OCI-LY1 (cell line): ENCODE results near the gene SLC24A3.

Experiments used
- EZH2 ChIP-seq: fragments of 200-600 bp; sonication (generic), shearing (Covaris generic); IDR thresholded peaks from 2 replicates; pipeline ENCODE4 v1.8.0; 2017; ENCODE audit warnings: borderline replicate concordance, mixed run types, mild to moderate bottlenecking, antibody characterized with exemption, low read length, moderate library complexity, mixed read lengths
- TF ChIP-seq, protein P1 (sequence below): fragments of 200-600 bp; sonication (generic), shearing (Covaris generic); IDR thresholded peaks from 2 replicates; pipeline ENCODE4 v1.5.1; 2017; ENCODE audit warnings: mild to moderate bottlenecking, antibody characterized with exemption, low read length, moderate library complexity, mixed read lengths

DNA sequence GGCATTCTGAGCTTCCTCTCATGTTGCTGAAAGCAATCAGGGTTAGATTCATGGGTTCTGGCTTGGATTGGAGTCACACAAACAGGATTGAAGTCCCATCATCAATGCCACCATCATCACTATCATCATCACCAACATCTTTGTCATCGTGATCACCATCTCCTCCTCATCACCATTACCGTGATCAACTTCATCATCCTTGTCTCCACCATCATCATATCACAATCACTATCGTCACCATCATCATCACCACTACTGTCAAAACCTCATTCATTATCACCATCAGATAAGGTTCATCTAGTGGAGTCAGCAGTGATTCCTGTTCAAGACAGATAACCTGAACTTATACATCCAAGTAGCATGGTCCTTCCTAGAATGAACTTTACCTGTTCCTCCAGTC is 351.8 kb downstream of the SLC24A3 start:
- TF ChIP-seq, protein P1, sequence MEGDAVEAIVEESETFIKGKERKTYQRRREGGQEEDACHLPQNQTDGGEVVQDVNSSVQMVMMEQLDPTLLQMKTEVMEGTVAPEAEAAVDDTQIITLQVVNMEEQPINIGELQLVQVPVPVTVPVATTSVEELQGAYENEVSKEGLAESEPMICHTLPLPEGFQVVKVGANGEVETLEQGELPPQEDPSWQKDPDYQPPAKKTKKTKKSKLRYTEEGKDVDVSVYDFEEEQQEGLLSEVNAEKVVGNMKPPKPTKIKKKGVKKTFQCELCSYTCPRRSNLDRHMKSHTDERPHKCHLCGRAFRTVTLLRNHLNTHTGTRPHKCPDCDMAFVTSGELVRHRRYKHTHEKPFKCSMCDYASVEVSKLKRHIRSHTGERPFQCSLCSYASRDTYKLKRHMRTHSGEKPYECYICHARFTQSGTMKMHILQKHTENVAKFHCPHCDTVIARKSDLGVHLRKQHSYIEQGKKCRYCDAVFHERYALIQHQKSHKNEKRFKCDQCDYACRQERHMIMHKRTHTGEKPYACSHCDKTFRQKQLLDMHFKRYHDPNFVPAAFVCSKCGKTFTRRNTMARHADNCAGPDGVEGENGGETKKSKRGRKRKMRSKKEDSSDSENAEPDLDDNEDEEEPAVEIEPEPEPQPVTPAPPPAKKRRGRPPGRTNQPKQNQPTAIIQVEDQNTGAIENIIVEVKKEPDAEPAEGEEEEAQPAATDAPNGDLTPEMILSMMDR, result no peak
- no peak for TF ChIP-seq EZH2
